ENCODE results near the gene PAPLN.
"Not testable (repeated sequence)": the region's sequence is repeated elsewhere in the genome, so short reads cannot be mapped to it uniquely, and the experiment has no call there.

The PAPLN gene

DNA sequence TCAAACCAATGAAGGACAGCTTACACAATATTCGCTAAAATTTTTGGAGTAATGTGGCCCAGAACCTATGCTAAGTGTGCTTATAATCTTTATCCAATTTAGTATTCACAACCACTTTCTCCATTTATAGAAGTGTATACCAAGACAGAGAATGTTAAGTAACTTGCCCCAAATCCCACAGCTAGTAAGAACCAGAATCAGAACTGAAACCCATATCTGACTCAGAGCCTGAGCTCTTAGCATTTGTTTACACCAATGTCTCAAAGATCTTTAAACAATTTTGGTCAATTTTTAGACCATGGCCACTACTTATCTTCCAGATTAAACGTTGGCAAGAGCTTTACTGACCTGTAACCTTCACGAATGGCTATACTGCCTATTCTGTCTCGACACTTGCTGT, 53.0 kb downstream of the PAPLN start:
- no peak for TF ChIP-seq CTCF (conservative IDR thresholded peaks at IDR 0.05; ENCODE audit: low read length)
- no peak overlapping the region for H3K4me3 ChIP-seq (ENCODE audit: low read length)

GRCh38 chr14:73293782-73294781, 56.8 kb downstream of the PAPLN start:
- no peak overlapping the region for H3K4me3 ChIP-seq (ENCODE audit: low read length)
- no peak for DNase-seq (ENCODE audit: low read depth)
- no peak for TF ChIP-seq CTCF (conservative IDR thresholded peaks at IDR 0.05; ENCODE audit: low read length)

More for the DNA sequence above, 53.0 kb downstream of the PAPLN start:
- DNase-seq (ENCODE audit: low read depth) = no peak

- TF ChIP-seq CTCF (conservative IDR thresholded peaks at IDR 0.05; ENCODE audit: low read length) = peak; percentile 75
- H3K4me3 ChIP-seq (ENCODE audit: low read length) = no peak overlapping the region
- peak; percentile 35 for DNase-seq (ENCODE audit: low read depth)
Measured at GRCh38 chr14:73295198-73295796, 58.0 kb downstream of the PAPLN start.

DNA sequence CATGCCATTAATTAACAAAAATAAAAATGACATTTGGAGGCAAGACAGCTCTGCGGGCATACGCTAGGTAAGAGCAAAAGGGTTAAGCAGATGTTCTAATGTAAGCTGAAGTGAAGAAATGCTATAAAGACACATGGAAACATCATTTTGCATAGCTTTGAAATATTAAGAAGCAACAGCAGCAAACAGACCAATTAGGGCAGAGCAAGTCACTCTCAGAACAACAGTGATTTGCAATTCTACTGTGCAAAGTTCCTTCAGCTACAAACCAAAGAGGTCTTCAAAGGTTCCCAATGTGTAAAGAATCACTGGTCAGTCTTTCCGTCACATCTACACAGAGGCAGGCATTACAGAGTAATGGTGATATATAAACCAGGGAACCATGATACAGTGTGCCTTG, 68.2 kb downstream of the PAPLN start:
- TF ChIP-seq CTCF (conservative IDR thresholded peaks at IDR 0.05; ENCODE audit: low read length) = no peak
- DNase-seq (ENCODE audit: low read depth) = no peak
- no peak overlapping the region for H3K4me3 ChIP-seq (ENCODE audit: low read length)

- no peak for TF ChIP-seq CTCF (conservative IDR thresholded peaks at IDR 0.05; ENCODE audit: low read length)
- no peak for DNase-seq (ENCODE audit: low read depth)
Measured at GRCh38 chr14:73307261-73307660, 70.0 kb downstream of the PAPLN start.

DNA sequence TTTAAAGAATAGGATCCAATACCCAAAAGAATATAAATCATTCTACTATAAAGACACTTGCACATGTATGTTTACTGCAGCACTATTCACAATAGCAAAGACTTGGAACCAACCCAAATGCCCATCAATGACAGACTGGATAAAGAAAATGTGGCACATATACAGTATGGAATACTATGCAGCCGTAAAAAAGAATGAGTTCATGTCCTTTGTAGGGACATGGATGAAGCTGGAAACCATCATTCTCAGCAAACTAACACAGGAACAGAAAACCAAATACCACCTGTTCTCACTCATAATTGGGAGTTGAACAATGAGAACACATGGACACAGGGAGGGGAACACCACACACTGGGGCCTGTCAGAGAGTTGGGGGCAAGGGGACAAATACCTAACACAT, 71.9 kb downstream of the PAPLN start:
- not testable (repeated sequence) for DNase-seq (ENCODE audit: low read depth); H3K4me3 ChIP-seq (ENCODE audit: low read length)

More at GRCh38 chr14:73307261-73307660, 70.0 kb downstream of the PAPLN start:
- no peak overlapping the region for H3K4me3 ChIP-seq (ENCODE audit: low read length)

- no peak overlapping the region for H3K4me3 ChIP-seq (ENCODE audit: low read length)
- DNase-seq (ENCODE audit: low read depth) = no peak
- TF ChIP-seq CTCF (conservative IDR thresholded peaks at IDR 0.05; ENCODE audit: low read length) = no peak
Measured at GRCh38 chr14:73311708-73312030, 74.4 kb downstream of the PAPLN start.
